Measurements from ENCODE around the gene LRRN3. TPM values are rescaled to one million over a fixed set of nuclear protein-coding genes. Genes with fewer than 3 reads are reported as not detected.
A peak's percentile ranks its signal among the peaks of the same experiment; 100 is the strongest.

Gene LRRN3
- total and polyA plus RNA-seq, 8 donors: 3.3 to 75.1 (median 49.3) TPM

- no peak for ATAC-seq
- no peaks in the 10 kb centered on the region for H3K9me3 ChIP-seq
- H3K27me3 ChIP-seq: no peaks in the 10 kb centered on the region
- no peak overlapping the region for H3K27ac ChIP-seq
- no peak for DNase-seq
- TF ChIP-seq CTCF (IDR thresholded peaks at IDR 0.05): no peak
- no peaks in the 10 kb centered on the region for H3K4me1 ChIP-seq
- H3K4me3 ChIP-seq: no peak overlapping the region
- intact Hi-C loops (cut with DNase I): no loop called here
- H3K36me3 ChIP-seq: no peaks in the 10 kb centered on the region
These were observed 36.1 kb downstream of the LRRN3 start for GRCh38 chr7:111126987-111127386.

DNA sequence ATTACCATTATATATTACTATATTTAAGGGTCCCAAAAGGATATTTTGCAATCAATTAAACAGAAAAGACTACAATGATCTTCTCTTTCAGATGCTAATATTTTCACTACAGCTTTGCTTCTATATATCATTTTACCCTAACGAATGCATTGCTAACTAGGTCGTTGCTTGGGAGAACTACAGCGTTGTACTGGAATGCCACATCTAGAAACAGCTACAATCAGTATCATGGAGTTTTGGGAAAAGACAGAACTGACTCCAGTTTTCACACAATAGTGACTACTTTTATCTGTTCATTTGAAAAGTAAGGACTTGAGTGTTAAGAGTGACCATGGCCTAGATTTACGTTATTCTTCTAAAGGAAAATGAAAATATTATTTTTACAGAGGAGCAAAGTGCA, 38.5 kb downstream of the LRRN3 start:
- no peak overlapping the region for H3K27ac ChIP-seq
- no peaks in the 10 kb centered on the region for H3K36me3 ChIP-seq
- H3K9me3 ChIP-seq: no peaks in the 10 kb centered on the region
- no peaks in the 10 kb centered on the region for H3K27me3 ChIP-seq
- no peaks in the 10 kb centered on the region for H3K4me1 ChIP-seq
- TF ChIP-seq CTCF (IDR thresholded peaks at IDR 0.05): no peak
- H3K4me3 ChIP-seq: no peak overlapping the region
- ATAC-seq (no peak), DNase-seq (no peak)
- intact Hi-C loops (cut with DNase I): no loop called here

- peaks cover 0 to 6% of the 10 kb centered on the region in 2 donors for H3K4me1 ChIP-seq
- H3K4me3 ChIP-seq: no peak overlapping the region
- no peak for DNase-seq
- ATAC-seq: no peak
- intact Hi-C loops (cut with DNase I): no loop called here
- no peaks in the 10 kb centered on the region for H3K36me3 ChIP-seq
- H3K27ac ChIP-seq: no peak overlapping the region
- H3K27me3 ChIP-seq: no peaks in the 10 kb centered on the region
- no peaks in the 10 kb centered on the region for H3K9me3 ChIP-seq
- no peak for TF ChIP-seq CTCF (IDR thresholded peaks at IDR 0.05)
These were observed 41.9 kb downstream of the LRRN3 start for GRCh38 chr7:111132833-111133232.

DNA sequence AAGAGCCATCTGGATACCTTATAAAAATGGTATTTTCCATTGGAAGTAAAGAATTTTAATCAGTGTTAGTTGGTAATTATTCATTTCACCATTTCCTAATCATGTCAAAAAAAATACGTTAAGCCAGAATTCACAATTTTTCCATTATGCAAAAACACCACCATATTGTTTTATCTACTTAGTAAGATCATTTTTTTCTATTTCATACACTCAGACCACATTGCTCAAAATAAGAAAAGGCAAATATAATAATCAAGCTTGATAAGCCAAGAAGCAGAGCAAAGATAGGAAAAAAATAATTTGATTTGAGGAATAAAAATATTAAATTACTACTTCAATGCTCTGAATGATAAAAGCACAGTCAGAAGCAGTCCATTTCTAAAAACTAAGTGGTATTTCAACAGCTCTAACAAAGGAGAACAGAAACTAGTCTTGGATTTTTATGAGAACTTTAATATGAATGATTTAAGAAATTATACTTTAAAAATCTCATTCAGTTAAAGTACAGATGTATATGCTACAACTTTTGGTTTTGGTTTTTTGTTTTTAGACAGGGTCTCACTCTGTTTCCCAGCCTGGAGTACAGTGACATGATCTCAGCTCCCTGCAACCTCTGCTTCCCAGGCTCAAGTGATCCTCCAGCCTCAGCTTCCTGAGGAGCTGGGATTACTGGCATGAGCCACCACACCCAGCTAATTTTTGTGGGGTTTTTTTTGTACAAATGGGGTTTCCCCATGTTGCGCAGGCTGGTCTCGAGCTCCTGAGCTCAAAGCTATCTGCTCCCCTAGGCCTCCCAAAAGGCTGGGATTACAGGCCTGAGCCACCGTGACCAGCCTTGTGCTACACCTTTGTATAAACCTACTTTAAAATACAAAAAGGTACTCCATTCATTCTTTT, 46.6 kb downstream of the LRRN3 start:
- Histone ChIP-seq H3K36me3 (no peaks in the 10 kb centered on the region), H3K4me3 (no peak overlapping the region), H3K4me1 (peaks cover 5 to 17% of the 10 kb centered on the region in 2 donors), H3K27me3 (no peaks in the 10 kb centered on the region), H3K27ac (peak overlapping the region in 1 of 2 donors; percentile 35), H3K9me3 (no peaks in the 10 kb centered on the region)
- ATAC-seq (no peak), DNase-seq (no peak)
- TF ChIP-seq CTCF (IDR thresholded peaks at IDR 0.05): no peak
- intact Hi-C loops (cut with DNase I): no loop called here

- H3K4me1 ChIP-seq: peaks cover 5 to 17% of the 10 kb centered on the region in 2 donors
- H3K36me3 ChIP-seq: no peaks in the 10 kb centered on the region
- H3K27ac ChIP-seq: peak overlapping the region in 1 of 2 donors; percentile 35
- no peaks in the 10 kb centered on the region for H3K9me3 ChIP-seq
- H3K27me3 ChIP-seq: no peaks in the 10 kb centered on the region
- no peak overlapping the region for H3K4me3 ChIP-seq
- intact Hi-C loops (cut with DNase I): no loop called here
- peak in 2 of 4 donors; percentile 9 to 18 for DNase-seq
- ATAC-seq: no peak
- TF ChIP-seq CTCF (IDR thresholded peaks at IDR 0.05): no peak
These were observed 47.3 kb downstream of the LRRN3 start for GRCh38 chr7:111138193-111138569.

Data from left lung (tissue), 10 donors.